Endothelial cell (in vitro differentiated cells): ENCODE measurements around the gene TRIM14. TPM values are rescaled to one million over a fixed set of nuclear protein-coding genes. Genes with fewer than 3 reads are reported as not detected.

Source experiments
- DNase-seq: peaks from one replicate; pipeline ENCODE4 v3.0.0; 2021; ENCODE audit warnings: low spot score
- H3K27ac Mint-ChIP-seq: one replicate; pipeline ENCODE4 v1.8.0; 2021; ENCODE audit warnings: mixed read lengths, inconsistent platforms; ENCODE audit not compliant: unreplicated experiment
- H3K27me3 Mint-ChIP-seq: one replicate; pipeline ENCODE4 v1.8.0; 2021; ENCODE audit warnings: mild to moderate bottlenecking, moderate library complexity, mixed read lengths, inconsistent platforms; ENCODE audit not compliant: unreplicated experiment
- H3K36me3 Mint-ChIP-seq: one replicate; pipeline ENCODE4 v1.8.0; 2021; ENCODE audit warnings: mild to moderate bottlenecking, low read depth, mixed read lengths, inconsistent platforms; ENCODE audit not compliant: unreplicated experiment
- H3K4me1 Mint-ChIP-seq: one replicate; pipeline ENCODE4 v1.8.0; 2021; ENCODE audit warnings: mild to moderate bottlenecking, mixed read lengths, inconsistent platforms; ENCODE audit not compliant: unreplicated experiment
- H3K4me3 Mint-ChIP-seq: one replicate; pipeline ENCODE4 v1.8.0; 2021; ENCODE audit warnings: mild to moderate bottlenecking, mixed read lengths, inconsistent platforms; ENCODE audit not compliant: unreplicated experiment
- H3K9me3 Mint-ChIP-seq: one replicate; pipeline ENCODE4 v1.8.0; 2021; ENCODE audit warnings: mixed read lengths, inconsistent platforms; ENCODE audit not compliant: unreplicated experiment
- CTCF ChIP-seq: fragments of 200-600 bp; sonication (generic); IDR thresholded peaks from one replicate; pipeline ENCODE4 v1.5.0; 2021; ENCODE audit warnings: antibody characterized with exemption; ENCODE audit not compliant: unreplicated experiment
- total RNA-seq: library from RNA; stranded (reverse); fragmentation: NEBNext Ultra II Directional; extraction: Animal tissue kit (Norgen Biotek cat#: 25700); gene quantifications from one replicate; pipeline ENCODE4 v1.2.1, GENCODE V29; 2021; ENCODE audit not compliant: unreplicated experiment

Gene TRIM14
- total RNA-seq, 1 donor from 2014 or later, result 0.97 TPM

DNA sequence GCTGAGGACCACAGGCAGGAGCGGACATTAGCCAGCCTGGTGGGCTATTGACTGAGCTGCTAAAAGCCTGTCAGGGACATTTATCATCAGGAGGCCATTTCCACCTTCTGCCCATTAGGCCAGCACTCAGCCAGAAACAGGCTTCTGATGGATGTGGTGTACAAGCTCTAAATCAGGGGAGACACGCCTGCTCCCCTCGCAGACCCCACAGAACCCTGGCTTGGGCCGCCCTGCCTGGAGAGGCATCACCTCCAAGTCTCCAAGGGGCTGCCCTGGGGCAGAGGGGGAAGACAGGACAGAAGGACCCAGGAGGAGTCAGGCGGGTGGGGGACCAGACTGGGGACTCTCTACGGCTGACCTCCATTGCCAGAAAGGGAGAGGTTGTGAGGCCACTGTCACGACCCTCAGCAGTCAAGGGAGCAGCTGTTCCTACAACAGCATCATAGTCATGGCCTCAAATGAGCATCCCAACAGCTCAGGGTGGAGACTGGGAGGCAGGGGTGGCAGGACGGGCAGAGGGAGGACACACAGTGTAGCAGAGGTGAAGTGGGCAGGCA lies 24.0 kb upstream of the TRIM14 start:
- H3K4me1 Mint-ChIP-seq, result no peaks in the 10 kb centered on the region
- H3K27ac Mint-ChIP-seq, result no peak overlapping the region
- no peak for DNase-seq
- H3K9me3 Mint-ChIP-seq, result no peaks in the 10 kb centered on the region
- H3K4me3 Mint-ChIP-seq, result no peak overlapping the region
- no peak for TF ChIP-seq CTCF
- H3K27me3 Mint-ChIP-seq, result no peaks in the 10 kb centered on the region
- H3K36me3 Mint-ChIP-seq, result peaks cover 4% of the 10 kb centered on the region

GRCh38 chr9:98142182-98142907 lies 23.3 kb upstream of the TRIM14 start:
- no peaks in the 10 kb centered on the region for H3K27me3 Mint-ChIP-seq
- H3K4me1 Mint-ChIP-seq, result no peaks in the 10 kb centered on the region
- H3K9me3 Mint-ChIP-seq, result no peaks in the 10 kb centered on the region
- peaks cover 4% of the 10 kb centered on the region for H3K36me3 Mint-ChIP-seq
- no peak for DNase-seq
- H3K4me3 Mint-ChIP-seq, result no peak overlapping the region
- no peak overlapping the region for H3K27ac Mint-ChIP-seq
- no peak for TF ChIP-seq CTCF

GRCh38 chr9:98140503-98140902 lies 21.5 kb upstream of the TRIM14 start:
- DNase-seq, result no peak
- Mint-ChIP-seq H3K36me3 (peaks cover 8% of the 10 kb centered on the region), H3K27me3 (no peaks in the 10 kb centered on the region), H3K9me3 (no peaks in the 10 kb centered on the region), H3K4me3 (no peak overlapping the region), H3K4me1 (no peaks in the 10 kb centered on the region), H3K27ac (no peak overlapping the region)
- TF ChIP-seq CTCF, result no peak

DNA sequence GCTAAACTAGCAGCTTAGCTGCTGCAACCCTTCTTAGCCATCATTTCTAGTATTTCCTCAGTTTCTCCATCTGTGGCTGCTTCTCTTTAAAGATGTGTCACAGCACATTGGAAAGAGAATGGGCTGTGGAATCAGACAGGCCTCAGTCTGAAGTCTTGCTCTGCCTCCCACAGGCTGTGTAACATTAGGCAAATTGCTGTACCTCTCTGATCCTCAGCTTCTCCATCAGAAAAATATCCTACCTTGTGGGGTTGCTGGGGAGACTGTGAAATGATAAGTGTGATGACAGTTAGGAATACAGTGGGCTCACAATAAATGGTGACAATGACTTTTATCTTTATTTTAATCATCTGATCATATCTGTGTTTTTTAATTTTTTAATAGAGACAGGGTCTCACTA lies 17.5 kb upstream of the TRIM14 start:
- Mint-ChIP-seq H3K27me3 (no peaks in the 10 kb centered on the region), H3K4me1 (no peaks in the 10 kb centered on the region), H3K9me3 (no peaks in the 10 kb centered on the region), H3K4me3 (no peak overlapping the region), H3K27ac (no peak overlapping the region), H3K36me3 (peaks cover 4% of the 10 kb centered on the region)
- DNase-seq, result no peak
- no peak for TF ChIP-seq CTCF

DNA sequence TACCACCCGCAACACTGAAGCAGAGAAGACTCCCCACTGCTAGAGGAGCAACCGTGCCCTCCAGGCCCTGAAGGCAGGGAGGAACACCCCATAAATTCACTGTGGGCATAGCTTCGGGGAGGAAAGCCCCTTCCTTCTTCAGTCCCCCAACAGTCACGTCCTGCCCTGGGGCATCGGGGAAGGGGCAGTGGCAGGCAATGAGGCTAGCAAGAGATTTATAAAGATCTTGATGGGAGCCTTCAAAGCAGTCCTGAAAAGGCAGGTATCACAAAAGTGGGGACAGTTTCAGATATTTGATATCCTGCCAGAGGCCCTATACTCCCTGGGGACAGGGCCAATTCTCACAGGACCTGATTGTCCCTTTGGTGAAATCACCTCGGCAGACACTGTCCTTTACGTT lies 16.9 kb upstream of the TRIM14 start:
- DNase-seq, result no peak
- H3K27ac Mint-ChIP-seq, result no peak overlapping the region
- no peaks in the 10 kb centered on the region for H3K4me1 Mint-ChIP-seq
- H3K36me3 Mint-ChIP-seq, result peaks cover 4% of the 10 kb centered on the region
- no peaks in the 10 kb centered on the region for H3K9me3 Mint-ChIP-seq
- no peaks in the 10 kb centered on the region for H3K27me3 Mint-ChIP-seq
- H3K4me3 Mint-ChIP-seq, result no peak overlapping the region
- TF ChIP-seq CTCF, result no peak
